ENCODE measurements around the gene SYNGR3.
"Not testable (repeated sequence)": the region's sequence is repeated elsewhere in the genome, so short reads cannot be mapped to it uniquely, and the experiment has no call there.

Gene SYNGR3

DNA sequence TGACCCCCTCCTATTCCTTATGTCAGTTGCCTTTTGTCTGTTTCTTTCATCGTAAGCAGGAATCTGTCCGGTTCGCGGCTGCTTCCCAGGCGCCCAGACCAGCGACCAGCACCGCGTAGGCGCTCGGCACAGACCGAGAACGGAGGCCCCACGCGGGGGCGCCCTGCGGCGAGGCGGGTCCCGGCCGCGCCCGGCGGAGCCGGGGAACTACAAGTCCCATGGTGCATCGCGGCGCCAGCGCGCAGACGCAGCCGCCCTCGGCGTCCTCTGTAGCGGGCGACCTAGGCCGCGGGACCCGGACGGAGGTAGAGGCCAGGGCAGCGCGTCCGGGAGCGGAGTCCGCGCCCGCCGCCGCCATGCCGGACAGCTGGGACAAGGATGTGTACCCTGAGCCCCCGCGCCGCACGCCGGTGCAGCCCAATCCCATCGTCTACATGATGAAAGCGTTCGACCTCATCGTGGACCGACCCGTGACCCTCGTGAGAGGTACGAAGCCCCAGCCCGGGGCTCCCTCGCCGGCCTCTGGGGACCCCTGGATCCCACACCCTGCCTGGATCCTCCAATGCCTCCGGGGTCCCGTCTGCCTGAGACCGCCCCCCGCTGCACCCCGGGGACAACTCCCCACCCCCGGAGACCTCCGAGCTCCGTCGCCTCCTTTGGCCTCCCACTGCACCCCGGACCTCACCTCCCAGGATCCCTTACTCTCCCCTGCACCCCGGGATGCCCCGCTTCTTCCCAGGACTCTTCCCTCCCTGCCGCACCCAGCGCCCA is 30.3 kb upstream of the SYNGR3 start, which contains the start of gene NDUFB10:
NDUFB10 (plus strand) TSS at position 270 of the 771 bp plus-strand sequence; CDS start at position 357, 87 bp downstream.
- peak; percentile 94 for DNase-seq

GRCh38 chr16:1960665-1961630 is 28.8 kb upstream of the SYNGR3 start:
- peak; percentile 50 for DNase-seq

DNA sequence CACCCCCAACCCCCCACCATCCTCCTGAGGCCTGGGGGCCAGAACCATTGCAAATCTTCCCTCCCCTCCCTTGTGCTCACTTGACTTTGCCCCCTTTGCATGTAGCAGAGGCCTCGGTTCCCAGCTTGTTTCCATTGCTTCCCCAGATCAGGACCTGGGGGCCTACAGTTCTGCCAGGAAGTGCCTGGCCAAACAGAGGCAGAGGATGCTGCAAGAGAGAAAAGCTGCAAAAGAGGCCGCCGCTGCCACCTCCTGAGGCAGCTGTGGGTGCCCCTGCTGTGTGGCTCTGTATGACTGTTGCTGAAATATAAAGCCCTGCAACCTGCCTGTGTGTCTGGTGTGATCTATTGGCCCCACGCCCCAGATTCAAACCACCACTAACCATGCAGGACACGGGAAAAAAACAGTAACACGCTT is 28.1 kb upstream of the SYNGR3 start:
- peak; percentile 38 for DNase-seq

GRCh38 chr16:1962161-1963153 is 27.3 kb upstream of the SYNGR3 start:
- DNase-seq: not testable (repeated sequence)

DNA sequence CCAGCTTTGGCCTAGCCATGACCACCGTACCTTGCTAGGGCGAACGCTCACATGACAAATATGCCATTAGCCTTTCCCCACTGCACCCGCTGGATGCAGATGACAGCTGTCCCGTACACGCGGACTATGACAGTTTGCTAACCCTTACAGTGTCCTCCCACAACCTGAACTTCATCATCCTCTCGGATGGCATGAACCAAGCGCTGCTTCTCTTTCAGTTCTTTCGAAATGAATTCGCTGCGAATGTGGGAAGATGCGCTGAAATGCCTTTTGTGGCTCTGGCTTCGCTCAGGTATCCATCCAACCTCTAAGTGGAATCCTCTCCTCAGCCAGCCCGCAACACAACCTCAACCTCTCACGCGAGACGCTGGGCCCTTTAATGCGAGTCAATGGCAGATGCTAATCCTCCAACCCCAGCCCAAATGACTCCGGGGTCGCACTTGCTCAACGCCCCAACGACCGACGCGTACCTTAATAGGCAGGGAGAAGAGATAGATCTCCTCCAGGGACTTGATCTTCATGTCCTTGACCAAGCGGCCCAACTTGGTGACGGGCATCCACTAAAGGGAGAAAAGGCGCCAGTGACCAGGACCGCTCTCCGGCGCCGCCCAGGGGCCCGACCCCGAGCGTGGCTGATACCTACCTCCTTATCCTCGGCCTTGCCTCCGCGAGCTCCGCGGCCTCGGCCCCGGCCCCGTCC is 25.8 kb upstream of the SYNGR3 start:
- peak; percentile 56 for DNase-seq

DNA sequence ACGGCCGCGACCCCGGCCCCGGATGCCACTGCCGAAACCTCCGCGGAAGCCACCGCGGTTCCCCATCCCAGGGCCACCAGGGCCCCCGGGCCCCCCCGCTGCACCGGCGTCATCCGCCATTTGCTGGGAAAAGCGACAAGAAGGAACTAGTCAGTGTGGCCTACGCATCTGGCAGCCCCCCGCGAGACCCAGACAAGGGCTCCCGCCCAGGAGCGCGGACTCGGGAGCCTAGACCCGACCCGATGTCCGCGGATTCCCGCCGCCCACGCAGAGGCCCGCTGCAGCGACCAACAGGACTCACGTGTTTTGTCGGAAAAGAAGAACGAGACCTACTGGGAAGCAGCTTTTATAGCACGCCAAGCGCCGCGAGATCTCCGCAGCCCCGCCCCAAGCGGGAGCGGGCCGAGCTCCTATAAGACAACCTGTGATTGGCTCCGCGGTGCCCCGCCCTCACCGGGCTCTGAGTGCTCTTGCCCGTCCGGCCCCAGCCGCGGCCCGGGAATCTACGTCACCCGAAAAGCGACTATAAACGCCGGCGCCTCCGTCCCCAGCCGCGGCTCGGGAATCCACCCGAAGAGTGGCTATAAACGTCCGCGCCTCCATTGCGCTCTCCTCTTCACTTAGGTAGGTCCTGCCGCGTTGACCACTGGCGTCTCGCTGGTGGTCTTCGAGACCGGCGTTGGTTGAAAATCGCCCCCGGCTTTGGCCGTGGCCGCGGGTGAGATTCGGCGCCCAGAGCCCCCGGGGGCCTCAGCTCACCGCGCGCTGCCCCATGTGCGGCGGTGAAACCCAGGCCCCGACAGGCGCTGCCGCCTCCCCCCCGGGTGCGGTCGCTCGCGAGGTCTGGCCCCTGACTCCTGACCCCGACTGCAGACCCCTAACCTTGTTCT is 25.0 kb upstream of the SYNGR3 start, which contains the start of gene RPS2:
RPS2 (minus strand) TSS at position 321 of the 890 bp plus-strand sequence; CDS start at position 120, 201 bp downstream.
- DNase-seq: peak; percentile 100

DNA sequence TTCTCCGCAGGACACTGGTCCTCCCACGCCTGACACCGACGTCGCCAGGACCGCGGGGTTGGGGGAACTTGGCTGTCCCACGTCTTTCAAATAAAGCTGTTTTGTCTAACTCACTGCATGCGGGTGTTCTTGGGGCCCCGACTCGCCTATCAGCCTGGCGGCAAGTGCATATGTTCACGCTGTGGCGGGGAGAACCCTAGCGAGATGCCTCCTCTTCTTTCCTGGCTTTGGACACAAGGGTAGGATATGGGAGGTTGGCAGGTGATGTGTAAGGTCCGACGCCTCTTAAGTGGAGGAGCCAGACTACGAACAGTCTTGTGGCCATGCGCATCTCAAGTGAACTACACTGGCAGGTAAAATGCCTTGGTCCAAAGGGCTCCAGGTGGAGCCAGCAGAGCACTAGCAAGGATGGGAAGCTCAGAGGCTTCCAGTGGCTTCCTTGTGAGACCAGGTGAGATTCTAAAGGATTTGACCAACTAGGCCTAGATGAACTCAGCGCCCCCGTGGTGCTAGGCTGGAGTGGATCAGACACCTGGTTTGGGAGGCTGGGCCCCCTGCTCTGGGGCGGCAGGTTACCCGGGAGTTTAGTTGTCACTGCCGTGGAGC is 24.3 kb upstream of the SYNGR3 start:
- DNase-seq: peak; percentile 42

DNA sequence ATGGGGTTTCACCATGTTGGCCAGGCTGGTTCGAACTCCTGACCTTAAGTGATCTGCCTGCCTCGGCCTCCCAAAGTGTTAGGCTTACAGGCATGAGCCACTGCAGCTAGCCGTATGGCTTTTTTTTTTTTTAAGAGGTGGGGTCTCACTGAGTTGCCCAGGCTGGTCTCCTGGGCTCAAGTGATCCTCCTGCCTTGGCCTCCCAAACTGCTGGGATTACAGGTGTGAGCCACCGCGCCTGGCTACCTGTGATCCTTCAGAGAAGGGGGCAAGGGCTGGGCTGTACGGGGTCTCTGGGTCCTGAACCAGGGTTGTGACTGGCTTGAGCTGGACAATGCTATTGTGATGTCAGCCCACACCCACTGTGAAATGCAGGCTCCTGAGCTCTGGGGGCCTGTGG is 23.3 kb upstream of the SYNGR3 start, which contains the start of gene RNF151:
RNF151 (plus strand) TSS at position 397 of the 400 bp plus-strand sequence. CDS start 26 bp downstream, outside the sequence.
- no peak for DNase-seq

DNA sequence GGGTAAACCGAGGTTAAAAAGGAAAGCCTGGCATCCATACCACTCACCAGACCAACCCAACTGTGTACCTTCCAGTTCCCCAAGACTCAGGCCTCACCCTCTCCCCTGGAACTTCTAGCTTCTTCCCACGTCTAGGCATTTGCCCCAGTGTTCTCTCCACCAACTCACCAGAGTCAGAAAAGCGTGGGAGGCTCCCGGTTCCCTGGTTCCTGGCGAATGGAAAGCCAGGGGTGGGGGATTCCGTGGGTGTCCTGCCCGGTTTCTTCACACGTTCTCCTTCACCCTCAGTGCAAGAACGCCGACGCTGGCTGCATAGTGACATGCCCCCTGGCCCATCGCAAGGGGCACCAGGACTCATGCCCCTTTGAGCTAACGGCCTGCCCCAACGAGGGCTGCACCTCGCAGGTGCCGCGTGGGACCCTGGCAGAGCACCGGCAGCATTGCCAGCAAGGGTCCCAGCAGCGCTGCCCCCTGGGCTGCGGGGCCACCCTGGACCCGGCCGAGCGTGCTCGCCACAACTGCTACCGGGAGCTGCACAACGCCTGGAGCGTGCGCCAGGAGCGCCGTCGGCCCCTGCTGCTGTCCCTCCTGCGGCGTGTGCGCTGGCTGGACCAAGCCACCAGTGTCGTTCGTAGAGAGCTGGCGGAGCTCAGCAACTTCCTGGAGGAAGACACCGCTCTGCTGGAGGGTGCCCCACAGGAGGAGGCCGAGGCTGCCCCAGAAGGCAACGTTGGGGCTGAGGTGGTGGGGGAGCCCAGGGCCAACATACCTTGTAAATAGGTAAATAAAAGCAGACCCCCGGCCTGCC is 21.4 kb upstream of the SYNGR3 start:
- DNase-seq: no peak

DNA sequence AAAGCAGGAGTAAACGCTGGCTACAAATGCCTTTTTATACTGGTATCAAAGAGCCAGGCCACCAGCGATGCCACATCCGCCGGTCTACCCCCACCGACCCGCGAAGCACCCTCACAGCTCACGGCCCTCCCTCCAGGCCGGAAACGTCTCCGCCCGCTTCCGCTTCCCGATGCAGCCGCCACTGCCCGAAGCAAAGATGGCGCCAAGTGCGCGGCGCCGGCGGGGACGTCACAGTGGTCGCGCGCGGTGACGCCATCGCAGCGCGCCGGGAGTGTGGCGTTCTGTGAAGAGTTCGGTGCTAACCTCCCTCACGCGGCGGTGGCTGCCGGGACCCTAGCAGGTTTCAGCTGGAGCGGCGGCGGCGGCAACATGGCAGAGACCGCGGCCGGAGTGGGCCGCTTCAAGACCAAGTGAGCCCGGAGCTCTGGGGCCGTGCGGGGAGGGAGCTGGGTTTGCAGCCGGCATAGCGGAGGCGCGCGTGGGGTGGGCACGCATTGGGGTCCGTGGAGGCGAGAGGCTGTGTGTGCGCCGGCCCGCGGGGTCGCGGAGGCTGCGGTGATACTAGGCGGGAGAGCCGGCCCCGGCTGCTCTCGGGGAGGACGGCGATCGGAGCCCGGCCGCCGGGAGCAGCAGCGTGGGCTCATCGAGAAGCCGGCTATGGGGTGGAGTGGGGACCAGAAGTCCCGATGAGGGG is 17.8 kb upstream of the SYNGR3 start, which contains the start of gene TBL3:
TBL3 (plus strand) TSS at position 258 of the 694 bp plus-strand sequence; CDS start at position 370, 112 bp downstream.
- DNase-seq: peak; percentile 97

DNA sequence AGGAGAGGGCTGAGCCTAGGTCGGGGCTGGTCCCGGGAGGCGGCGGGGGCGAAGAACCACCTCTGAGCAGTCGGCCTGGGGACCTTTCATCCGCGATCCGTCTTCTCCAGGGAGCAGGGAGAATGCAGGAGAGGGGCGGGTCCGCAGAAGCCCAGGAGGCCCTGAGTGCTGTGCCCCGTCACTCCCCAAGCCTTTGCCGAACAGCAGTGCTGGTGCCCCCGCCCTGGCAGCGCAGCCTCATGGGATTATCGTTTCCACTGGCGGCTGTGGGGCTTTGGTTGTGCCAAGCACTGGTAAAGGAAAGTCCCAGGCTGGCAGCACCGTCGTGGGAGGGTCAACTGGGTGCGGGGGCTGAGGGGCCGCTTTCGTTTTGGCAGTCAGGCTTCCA is 17.3 kb upstream of the SYNGR3 start:
- DNase-seq: peak; percentile 40

- DNase-seq: no peak
These were observed 16.2 kb upstream of the SYNGR3 start for GRCh38 chr16:1973461-1974156.

GRCh38 chr16:1974157-1975070 is 15.4 kb upstream of the SYNGR3 start:
- DNase-seq: no peak

GRCh38 chr16:1975432-1976215 is 14.1 kb upstream of the SYNGR3 start:
- no peak for DNase-seq

GRCh38 chr16:1976216-1976520 is 13.6 kb upstream of the SYNGR3 start:
- no peak for DNase-seq

All from NCI-H146 (cell line).